SIG-M5 treated with dmso at 0.1 percent for 504 hours (cell line): ENCODE data around the gene ABCA6.
A peak's percentile ranks its signal among the peaks of the same experiment; 100 is the strongest.
"Not testable (repeated sequence)": the region's sequence is repeated elsewhere in the genome, so short reads cannot be mapped to it uniquely, and the experiment has no call there.

Experiments used
- DNase-seq: peaks from one replicate; lab custom pipeline; 2025; ENCODE audit not compliant: unreplicated experiment; lab: John Stamatoyannopoulos, UW

The ABCA6 gene

GRCh38 chr17:69141431-69142174, at the start of gene ABCA6:
Gene ABCA6, minus strand, starts transcription at chr17:69141895. Its CDS starts 1,192 bp downstream, at chr17:69140703.
- DNase-seq, result no peak

- no peak for DNase-seq
Measured at GRCh38 chr17:69188796-69189195, 47.1 kb upstream of the ABCA6 start.

GRCh38 chr17:69188064-69188463, 46.4 kb upstream of the ABCA6 start:
- no peak for DNase-seq

GRCh38 chr17:69187294-69187693, 45.6 kb upstream of the ABCA6 start:
- DNase-seq, result no peak

- DNase-seq, result no peak
Measured at GRCh38 chr17:69179227-69179952, 37.7 kb upstream of the ABCA6 start.

- DNase-seq, result no peak
Measured at GRCh38 chr17:69176457-69176795, 34.7 kb upstream of the ABCA6 start.

GRCh38 chr17:69175625-69176456, 34.1 kb upstream of the ABCA6 start:
- peak; percentile 78 for DNase-seq

GRCh38 chr17:69175262-69175624, 33.5 kb upstream of the ABCA6 start:
- no peak for DNase-seq

- DNase-seq, result no peak
Measured at GRCh38 chr17:69173118-69173517, 31.4 kb upstream of the ABCA6 start.

GRCh38 chr17:69170377-69170776, 28.7 kb upstream of the ABCA6 start:
- DNase-seq, result peak; percentile 67

- not testable (repeated sequence) for DNase-seq
Measured at GRCh38 chr17:69168642-69169041, 26.9 kb upstream of the ABCA6 start.

- no peak for DNase-seq
Measured at GRCh38 chr17:69166957-69167356, 25.3 kb upstream of the ABCA6 start.

- no peak for DNase-seq
Measured at GRCh38 chr17:69164206-69164605, 22.5 kb upstream of the ABCA6 start.

- DNase-seq, result no peak
Measured at GRCh38 chr17:69159418-69159817, 17.7 kb upstream of the ABCA6 start.

GRCh38 chr17:69154267-69154666, 12.6 kb upstream of the ABCA6 start:
- DNase-seq, result no peak

- DNase-seq, result no peak
Measured at GRCh38 chr17:69150333-69150732, 8.6 kb upstream of the ABCA6 start.

GRCh38 chr17:69147460-69147859, 5.8 kb upstream of the ABCA6 start:
- DNase-seq, result no peak

GRCh38 chr17:69144331-69145255, 2.9 kb upstream of the ABCA6 start:
- DNase-seq, result no peak

GRCh38 chr17:69143683-69144231, 2.1 kb upstream of the ABCA6 start:
- no peak for DNase-seq

- DNase-seq, result no peak
Measured at GRCh38 chr17:69143151-69143550, 1.5 kb upstream of the ABCA6 start.
